ENCODE data around the gene TOM1.
A peak's percentile ranks its signal among the peaks of the same experiment; 100 is the strongest.
"Not testable (repeated sequence)": the region's sequence is repeated elsewhere in the genome, so short reads cannot be mapped to it uniquely, and the experiment has no call there.

Gene TOM1

DNA sequence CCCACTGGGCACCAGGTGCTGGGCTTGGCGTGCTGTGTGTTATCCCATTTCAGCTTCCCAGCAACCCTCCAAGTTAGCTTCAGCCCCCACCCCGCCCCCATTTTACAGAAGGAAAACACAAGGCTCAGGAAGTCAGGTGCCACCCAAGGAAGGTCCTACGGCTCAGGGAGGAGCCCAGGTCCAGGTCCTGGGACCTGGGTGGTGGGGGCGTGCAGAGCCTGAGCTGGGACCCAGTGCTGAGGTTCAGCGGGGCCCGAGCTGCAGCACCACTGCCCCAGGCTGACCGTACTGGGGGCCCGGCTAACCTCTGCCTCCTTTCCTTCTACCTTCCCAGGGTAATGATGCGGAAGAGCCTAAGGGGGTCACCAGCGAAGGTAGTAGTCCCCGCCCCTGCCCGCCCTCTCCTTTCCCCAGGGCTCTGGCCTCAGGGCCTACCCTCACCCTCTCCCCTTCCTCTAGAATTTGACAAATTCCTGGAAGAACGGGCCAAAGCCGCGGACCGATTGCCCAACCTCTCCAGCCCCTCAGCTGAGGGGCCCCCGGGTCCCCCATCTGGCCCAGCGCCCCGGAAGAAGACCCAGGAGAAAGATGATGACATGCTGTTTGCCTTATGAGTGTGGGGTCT is 47.0 kb downstream of the TOM1 start:
- no peak for DNase-seq (ENCODE audit: low read depth)

DNA sequence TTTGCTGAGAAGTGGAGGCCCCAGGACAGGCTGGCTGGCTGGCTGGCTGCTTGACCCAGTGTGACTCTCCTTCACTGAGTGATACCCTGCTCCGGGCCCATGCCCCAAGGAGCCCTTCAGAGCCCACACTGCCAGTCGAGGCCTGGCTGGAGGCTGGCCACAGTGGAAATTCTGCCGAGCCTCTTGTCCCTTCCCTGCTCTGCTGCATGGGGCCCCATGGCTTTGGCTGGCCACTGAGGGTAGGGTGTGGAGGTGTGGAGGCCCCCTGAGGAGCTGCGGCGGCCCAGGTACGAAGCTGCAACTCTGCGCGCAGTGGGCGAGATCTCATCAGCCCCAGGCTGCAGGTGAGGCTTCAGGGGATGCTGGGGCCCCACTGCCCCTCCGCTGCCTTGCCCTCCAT is 47.8 kb downstream of the TOM1 start:
- DNase-seq (ENCODE audit: low read depth) = no peak

DNA sequence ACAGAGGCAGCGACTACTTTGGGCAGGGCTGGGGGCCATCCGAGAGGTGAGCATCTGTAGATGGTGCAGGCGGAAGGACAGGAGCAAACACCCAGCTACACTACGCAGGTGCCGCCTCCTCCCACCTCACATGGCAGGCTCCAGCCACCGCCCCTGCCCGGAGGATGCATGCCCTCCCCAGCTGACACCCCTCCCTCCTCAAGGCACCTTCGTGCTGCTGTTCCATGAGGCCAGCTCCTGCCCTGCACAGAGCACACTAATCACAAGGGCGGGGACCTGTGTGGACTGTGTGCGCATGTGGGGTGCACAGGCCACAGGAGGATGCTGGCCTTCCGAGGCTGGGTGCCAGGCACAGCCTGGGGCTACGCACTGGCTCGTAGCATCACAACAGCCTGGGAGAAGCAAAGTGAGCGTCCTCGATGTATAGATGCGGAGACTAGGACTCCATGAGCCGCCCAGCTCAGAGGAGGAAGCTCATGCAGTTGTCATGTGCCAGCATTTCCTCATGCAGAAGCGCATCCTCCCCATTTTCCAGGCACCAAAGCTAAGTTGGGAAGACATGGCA is 48.4 kb downstream of the TOM1 start:
- DNase-seq (ENCODE audit: low read depth) = no peak

DNA sequence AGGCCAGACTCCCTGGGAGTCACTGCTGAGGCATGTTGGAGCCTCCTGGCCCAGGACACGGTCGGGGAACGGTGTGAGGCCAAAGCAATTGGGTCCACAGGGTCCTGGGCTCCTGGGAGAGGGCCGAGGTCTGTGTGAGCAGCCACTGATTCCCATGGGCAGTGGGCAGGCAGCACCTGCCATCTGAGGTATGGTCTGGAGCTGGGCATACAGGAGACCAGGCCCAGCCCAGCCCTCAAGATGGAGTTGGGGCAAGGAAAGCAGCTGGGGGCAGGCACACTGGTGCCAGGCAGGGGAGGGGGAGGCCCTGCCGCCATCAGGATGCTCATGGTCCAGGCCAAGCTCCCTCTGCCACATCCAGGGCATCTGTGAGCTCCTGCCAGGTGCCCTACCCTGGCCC is 49.0 kb downstream of the TOM1 start:
- DNase-seq (ENCODE audit: low read depth) = no peak

DNA sequence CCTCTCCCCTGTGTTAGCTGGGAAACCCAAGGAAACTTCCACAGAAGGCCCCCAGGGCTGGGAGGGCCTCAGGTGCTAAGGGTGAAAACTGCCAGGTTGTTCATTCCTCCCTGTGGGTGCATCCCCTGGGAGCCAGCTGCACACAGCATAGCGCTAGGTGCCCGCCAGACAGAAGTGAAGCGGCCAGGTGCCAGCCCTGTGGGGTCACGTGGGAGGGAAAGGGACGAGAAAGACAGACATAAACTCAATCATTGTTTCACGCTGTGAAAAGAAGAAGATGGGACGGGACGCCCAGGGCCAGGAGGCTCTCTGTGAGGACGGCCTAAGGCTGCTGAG is 49.6 kb downstream of the TOM1 start:
- DNase-seq (ENCODE audit: low read depth) = no peak

DNA sequence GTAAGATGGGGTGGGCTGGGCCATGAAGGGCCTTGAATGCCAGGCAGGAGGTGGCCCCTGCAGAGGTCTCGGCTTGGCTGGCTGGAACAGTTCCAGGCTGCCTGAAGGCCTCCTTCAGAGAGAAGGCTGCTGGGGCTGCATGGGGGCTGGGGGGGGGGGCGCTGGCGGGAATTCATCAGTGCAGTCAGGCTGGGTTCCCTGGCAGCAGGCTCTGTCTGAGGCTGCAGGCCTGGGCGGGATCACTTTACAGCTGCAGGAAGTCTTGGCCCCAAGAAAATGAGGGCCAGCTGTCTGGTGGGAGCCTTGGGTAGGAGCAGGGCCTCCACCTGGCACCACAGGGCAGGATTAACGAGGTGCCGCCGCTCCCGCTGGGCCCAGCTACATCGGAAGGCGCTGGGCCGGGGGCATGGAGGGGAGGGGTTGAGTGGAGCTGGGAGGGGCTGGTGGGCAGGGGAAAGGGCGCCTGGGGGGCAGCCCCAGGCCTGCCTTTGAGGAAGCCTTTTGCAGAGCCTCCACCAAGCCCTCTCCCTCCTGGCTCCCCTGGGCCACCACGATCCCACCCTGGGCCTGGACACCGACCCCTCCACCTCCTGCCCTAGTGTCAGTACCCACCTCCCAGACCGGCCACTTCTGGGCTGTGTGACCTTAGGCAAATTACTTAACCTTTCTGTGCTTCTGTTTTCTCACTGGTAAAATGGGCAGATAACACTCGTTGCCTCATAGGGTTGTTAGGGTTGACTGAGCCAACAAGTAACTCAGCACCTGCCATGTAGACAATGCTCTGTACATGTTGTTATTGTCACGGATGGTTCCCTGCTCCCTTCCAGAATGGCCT is 50.2 kb downstream of the TOM1 start:
- DNase-seq (ENCODE audit: low read depth) = no peak

DNA sequence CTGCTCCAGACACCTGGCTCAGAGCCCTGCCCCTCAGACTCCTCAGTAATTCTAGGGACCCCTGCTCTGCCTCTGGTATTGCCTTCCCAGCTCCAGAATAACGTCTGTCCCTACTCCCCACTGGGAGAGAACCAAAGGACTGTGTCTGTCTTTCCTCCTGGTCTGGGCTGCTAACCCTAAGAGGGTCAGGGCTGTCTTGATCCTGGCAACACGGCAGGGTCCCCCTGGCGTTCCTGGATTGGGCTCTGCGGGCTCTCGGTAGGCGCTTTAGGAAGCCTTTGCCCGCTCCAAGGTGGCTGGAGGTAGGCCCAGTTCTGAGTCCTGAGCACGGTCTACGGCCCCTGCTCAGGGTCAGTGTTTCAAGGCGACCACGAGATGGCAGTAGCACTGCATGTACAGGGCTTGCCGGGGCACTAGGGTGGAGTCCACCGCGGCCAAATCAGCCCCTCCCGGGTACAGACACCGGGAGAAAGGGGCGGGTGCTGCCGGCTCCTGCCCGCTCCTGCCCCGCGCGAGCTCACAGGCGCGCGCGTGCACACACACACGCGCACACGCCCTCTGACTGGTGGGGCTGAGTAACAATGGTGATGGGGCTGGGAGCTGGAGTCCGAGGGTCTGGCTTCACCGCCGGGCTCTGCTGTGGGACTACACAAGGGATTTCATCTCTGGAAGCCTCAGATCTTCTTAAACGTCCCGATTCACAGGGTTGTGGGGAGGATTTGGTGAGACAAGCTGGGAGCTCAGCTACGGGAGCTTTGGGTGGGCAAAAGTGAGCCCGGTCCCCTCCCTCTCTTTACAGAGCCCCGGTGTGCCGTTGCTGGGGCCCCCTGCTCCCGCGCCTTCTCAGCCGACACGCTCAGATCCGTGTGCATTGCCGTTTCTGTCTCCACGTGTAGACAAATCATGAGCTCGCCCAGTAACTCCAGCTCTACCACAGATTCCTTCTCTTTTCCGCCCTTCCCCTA is 51.1 kb downstream of the TOM1 start:
- DNase-seq (ENCODE audit: low read depth) = peak; percentile 74

DNA sequence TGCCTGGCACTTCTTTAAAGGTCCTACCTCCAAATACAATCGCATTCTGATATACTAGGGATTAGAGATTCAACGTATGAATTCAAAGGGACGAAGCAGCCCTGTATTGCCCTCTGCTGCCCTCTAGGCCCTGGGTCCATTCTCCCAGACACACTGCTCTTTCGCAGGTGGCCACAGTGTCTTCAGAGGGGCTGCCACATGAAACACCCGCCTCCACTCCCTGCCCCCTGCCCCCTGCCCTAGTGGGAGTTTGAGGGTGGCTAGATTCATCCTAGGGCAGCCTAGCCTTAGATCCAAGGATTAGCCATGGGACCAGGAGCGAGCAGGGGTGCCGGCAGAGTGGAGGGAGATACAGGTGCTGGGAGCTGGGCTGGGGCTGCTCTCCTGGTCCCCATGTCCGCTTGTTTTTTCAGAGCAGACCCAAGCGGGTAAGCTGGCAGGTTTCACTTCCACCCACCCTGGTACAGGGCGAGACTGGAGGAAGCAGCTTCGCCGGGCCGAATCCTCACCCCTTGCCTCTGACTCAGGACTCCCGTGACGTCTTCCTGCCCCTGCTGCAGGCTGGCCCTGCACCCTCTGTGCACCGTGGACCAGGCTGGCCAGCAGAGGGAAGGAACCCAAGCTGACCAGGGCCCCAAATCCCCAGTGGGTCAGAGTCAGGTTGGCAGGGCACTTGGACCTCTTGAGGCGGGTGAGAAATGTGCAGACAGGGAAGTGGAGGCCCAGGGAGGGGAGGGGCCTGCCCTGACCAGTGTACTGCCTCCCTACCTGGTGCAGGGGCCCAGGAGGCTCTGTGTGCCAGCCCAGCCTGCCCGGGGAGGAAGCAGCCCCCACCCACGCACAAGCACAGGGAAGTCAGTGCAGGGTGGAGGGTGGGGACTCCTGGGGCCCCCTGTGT is 52.8 kb downstream of the TOM1 start:
- DNase-seq (ENCODE audit: low read depth) = no peak

DNA sequence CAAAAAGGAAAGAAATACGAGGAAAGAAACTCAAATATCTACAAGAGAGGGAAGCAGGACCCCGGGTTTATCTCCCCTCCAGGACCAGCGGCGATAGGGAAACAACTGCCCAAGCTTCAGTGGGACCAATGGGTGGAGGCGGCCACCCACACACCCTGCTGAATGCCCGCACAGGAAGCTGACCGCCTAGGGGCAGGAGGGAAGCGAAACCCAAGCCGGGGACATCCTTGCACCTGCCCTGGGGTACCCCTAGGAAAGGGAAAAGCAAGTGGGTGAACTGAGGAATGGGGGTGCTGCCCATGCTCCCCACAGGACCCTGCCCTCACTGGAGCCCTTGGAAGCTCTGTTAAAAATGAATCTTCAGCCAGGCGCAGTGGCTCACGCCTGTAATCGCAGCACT is 53.6 kb downstream of the TOM1 start:
- DNase-seq (ENCODE audit: low read depth) = no peak

DNA sequence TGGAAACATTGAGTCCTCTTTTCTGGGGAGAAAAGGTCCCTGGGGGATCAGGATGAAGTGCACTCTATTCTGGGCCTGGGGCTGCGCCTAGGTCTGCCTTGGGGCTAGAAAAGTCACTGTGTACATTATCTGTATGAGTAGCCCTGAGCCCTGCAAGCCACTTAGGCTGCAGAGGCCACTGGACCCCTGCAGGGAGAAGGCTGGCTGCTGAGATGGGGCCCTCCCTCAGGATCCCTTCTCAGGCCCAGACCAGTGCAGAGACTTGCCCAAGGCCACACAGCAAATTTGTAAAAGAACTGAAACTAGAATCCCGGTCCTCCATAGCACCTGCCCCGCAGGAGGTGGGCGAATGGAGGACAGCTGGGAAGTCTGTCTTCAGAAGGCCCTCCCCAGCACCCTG is 54.4 kb downstream of the TOM1 start:
- DNase-seq (ENCODE audit: low read depth) = no peak

DNA sequence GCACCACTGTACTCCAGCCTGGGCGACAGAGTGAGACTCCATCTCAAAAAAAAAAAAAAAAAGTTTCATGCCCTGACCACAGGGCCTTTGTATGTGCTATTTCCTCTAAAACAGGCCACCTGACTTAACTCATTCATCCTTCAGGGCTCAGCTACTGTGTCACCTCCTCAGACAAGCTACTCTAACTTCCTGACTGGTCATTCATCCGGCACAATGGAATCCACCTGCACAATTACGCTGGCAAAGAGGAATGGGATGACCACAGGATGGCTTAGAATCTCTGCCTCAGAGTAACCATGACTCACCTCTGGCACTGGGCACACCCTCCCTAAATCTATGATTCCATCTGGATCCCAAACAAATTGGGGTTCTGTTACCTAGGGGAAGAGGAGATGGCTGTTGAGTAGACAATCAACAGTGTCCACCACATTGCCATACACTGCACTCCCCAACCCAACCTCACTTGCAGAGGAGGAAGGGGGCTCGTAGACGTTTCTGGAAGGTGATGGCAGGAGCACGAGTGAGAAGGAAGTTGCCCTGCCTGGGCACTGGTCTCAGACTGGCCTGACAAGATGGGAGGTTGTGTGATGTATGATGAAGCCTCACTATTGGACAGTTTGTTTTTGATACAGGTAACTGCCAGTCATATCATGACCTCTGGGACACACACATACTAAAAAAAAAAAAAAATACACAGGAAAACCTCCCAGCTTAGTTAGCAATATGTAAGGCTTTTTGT is 58.4 kb downstream of the TOM1 start:
- no peak for DNase-seq (ENCODE audit: low read depth)

DNA sequence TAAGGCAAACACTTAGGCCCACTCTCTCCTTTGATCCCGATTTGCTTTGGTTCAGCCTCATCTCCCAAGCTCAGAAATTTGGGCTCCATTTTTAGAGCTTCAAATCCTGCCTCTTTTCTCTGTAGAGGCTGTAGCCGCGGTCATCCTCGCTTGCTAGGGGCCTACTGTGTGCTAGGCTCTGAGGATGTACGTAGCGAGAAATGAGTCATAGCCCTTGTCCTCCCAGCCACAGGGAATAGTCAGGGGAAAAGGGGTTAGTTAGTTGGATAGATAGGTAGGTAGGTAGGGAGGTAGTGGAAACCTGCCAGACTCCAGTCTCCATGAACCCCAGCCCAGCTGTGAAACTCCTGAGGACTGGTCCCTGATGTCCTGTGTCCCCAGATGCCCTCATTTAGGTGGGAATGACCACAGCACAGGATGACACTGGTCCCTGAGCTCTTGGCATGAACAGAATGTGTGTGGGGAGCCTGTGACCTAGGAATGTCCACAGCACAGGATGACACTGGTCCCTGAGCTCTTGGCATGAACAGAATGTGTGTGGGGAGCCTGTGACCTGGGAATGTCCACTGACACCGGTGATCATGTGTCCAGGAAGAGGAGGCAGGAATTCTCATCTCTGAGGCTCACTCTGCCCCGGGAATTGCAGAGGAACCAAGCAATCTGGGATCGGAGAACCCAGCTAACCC is 59.8 kb downstream of the TOM1 start:
- no peak for DNase-seq (ENCODE audit: low read depth)

DNA sequence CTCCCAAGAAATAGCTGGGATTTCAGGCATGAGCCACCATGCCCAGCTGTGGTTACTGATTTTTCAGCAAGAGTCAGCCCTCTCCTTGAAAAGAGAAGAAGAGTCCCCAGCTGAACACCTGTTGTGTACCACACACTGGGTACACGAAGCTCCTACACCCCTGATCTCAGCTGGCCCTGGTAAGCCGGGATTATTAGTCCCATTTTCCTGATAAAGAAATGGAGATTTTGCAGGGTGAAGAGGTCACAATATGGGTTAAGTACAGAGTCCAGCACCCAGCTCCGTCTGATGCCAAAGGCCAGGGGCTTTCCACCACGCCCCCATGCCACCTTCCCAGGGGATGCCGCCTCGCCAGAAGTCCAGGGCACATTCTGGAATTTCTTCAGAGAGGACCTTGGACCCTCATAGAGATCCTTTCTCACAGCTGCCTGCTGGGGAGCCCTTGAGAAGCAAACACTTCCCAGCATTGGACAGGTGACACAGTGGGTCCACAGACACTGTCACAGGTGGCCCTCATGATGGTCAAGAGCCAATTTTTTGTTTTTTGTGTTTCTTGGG is 61.4 kb downstream of the TOM1 start:
- no peak for DNase-seq (ENCODE audit: low read depth)

DNA sequence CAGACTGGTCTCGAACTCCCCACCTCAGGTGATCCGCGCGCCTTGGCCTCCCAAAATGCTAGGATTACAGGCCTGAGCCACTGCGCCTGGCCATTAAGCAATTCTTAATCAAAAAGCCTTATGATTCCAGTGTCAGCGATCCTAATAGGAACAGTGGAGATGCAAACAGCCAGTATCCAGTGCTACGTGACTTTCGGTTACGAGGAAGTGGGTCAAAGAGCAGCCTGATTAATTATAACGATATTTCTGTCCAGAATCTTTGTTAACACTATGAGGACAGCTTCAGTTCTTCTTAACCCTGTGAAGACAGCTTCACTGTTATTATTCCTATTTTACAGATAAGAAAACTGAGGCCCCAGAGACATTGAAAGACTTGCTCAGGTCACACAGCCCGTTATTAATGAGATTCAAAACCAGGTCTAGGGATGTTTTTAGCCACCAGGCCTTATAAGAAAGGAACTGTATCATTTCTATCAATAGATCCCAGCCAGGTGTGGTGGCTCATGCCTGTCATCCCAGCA is 63.9 kb downstream of the TOM1 start:
- DNase-seq (ENCODE audit: low read depth) = no peak

DNA sequence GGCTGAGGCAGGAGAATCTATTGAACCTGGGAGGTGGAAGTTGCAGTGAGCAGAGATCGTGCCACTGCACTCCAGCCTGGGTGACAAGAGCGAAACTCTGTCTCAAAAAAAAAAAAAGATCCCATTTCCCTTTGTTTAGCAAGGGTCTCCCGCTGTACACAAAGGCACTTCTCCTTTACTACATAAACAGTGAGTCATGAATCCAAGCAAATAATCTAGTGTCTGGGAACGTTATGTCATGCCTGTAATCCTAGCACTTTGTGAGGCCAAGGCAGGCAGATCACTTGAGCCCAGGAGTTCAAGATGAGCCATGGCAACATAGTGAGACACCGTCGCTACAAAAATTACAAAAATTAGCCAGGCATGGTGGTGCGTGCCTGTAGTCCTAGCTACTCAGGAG is 64.5 kb downstream of the TOM1 start:
- not testable (repeated sequence) for DNase-seq (ENCODE audit: low read depth)

DNA sequence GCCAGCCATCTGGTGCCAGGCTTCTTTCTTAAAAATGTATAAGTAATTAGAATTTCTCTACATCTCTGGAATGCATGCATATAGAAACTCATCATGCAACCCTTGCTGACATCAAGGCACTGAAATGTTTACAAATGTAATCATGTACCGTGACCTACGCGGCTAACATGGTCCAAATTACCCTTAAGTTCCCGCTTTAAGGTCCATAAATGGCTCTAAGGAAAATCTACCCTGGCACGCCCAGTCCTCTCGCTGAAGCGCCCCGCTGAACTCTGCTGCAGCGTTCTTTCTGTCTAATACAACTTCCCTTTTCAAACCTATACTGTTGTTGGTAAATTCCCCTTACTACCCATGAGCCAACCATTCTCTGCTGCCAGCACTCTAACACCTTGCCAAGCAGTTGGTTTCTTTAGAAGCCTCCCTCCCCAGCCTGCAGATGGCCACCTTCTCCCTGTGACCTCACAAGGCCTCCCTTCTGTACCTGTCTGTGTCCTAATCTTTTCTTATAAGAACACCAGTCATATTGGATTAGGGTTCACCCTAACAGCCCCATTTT is 67.7 kb downstream of the TOM1 start:
- DNase-seq (ENCODE audit: low read depth) = no peak

DNA sequence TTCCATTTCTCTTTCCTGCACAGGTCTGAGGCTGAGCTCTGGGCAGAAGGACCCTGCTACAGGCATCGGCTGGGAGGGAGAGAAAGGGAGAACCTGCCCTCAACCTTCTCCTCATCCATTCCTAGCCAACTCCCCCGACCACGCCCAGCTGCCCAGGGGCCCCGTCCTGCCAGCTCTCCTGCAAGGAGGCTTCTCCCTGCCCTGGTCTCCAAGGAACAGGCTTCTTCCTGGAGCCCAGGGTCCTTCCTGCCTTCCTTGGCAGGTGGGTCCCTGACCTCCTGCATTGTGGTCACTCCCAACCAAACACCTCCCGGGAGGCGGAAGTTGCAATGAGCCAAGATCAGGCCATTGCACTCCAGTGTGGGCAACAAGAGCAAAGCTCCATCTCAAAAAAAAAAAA is 68.7 kb downstream of the TOM1 start:
- no peak for DNase-seq (ENCODE audit: low read depth)

DNA sequence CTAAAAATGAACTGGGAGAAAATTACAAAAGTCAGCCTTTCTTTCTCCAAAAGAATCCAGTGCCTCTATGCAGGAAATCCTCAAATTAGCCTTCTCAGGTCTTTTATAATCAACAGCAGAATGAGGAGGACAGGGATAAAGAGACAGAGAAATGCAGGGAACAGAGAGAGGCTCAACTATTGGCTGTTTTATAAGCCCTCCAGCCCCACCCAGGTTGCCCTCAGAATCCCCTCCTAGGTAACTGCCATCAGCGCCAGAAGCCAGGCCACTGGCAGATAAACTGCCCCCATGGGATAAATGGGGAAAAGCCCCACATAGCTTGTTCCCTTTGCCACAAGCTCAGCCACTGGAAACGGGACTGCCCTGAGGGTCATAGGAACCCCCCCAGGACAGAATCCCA is 70.3 kb downstream of the TOM1 start:
- DNase-seq (ENCODE audit: low read depth) = no peak

DNA sequence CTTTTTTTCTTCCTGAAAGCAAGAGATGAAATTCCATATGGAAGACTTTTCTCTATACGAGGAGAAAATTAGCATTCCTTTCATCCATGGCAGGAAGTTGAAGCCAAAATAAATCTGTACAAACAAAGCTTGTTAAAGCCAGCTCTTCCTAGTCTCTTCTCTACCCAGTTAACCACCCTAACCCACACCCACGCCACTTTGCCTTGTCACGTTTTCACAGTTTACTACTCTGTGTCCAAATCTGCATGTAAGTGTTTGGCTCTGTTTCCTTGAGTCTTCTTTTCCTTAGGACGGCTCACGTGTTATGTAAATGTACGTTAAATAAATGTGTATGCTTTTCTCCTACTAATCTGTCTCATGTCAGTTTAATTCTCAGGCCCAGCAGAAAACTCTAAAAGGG is 74.1 kb downstream of the TOM1 start:
- DNase-seq (ENCODE audit: low read depth) = no peak

All from T-helper 22 cell (primary cell).